ENCODE data around the gene UBL7.

UBL7 gene

DNA sequence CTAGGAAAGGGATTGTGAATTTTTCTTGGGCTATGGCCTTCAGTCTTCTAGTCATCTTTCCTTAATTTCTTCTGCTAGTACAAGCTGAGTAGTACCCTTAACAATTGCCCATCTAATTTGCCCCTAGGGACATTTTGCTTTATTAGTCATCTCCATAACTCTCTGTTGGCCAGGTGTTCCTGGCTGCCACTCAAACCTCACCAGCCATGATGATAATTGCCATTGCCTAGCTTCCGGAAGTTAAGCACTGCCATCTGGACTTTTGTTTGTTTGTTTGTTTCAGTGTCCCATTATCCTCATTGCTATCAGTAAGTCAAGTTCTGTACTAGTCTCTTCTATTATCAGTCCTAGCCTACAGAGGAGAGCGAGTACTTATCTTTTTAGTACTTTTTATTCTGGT, 36.6 kb upstream of the UBL7 start:
- H3K36me3 ChIP-seq (replicated peaks; ENCODE audit: low read depth, low read length) = peaks cover 3% of the 10 kb centered on the region
- peaks cover 7% of the 10 kb centered on the region for H3K4me1 ChIP-seq (ENCODE audit: low read length)
- H3K9ac ChIP-seq (ENCODE audit: low read length) = no peak overlapping the region
- TF ChIP-seq, protein P1, sequence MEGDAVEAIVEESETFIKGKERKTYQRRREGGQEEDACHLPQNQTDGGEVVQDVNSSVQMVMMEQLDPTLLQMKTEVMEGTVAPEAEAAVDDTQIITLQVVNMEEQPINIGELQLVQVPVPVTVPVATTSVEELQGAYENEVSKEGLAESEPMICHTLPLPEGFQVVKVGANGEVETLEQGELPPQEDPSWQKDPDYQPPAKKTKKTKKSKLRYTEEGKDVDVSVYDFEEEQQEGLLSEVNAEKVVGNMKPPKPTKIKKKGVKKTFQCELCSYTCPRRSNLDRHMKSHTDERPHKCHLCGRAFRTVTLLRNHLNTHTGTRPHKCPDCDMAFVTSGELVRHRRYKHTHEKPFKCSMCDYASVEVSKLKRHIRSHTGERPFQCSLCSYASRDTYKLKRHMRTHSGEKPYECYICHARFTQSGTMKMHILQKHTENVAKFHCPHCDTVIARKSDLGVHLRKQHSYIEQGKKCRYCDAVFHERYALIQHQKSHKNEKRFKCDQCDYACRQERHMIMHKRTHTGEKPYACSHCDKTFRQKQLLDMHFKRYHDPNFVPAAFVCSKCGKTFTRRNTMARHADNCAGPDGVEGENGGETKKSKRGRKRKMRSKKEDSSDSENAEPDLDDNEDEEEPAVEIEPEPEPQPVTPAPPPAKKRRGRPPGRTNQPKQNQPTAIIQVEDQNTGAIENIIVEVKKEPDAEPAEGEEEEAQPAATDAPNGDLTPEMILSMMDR (IDR thresholded peaks at IDR 0.05; ENCODE audit: low read depth, low read length) = no peak
- no peak for TF ChIP-seq EZH2phosphoT487 (IDR thresholded peaks at IDR 0.05; ENCODE audit: low read depth)
- H3K9me3 ChIP-seq (ENCODE audit: insufficient read depth, low read length) = no peaks in the 10 kb centered on the region
- H3K79me2 ChIP-seq (ENCODE audit: low read length) = no peaks in the 10 kb centered on the region
- H3K4me3 ChIP-seq (ENCODE audit: low read length) = no peak overlapping the region
- no peak overlapping the region for H2AFZ ChIP-seq (ENCODE audit: low read depth, low read length)
- no peak overlapping the region for H3K4me2 ChIP-seq (ENCODE audit: low read length)
- no peaks in the 10 kb centered on the region for H4K20me1 ChIP-seq (ENCODE audit: insufficient read depth, low read length)
- H3K27ac ChIP-seq (ENCODE audit: low read length) = no peak overlapping the region
- no peaks in the 10 kb centered on the region for H3K27me3 ChIP-seq (ENCODE audit: low read depth, low read length)

DNA sequence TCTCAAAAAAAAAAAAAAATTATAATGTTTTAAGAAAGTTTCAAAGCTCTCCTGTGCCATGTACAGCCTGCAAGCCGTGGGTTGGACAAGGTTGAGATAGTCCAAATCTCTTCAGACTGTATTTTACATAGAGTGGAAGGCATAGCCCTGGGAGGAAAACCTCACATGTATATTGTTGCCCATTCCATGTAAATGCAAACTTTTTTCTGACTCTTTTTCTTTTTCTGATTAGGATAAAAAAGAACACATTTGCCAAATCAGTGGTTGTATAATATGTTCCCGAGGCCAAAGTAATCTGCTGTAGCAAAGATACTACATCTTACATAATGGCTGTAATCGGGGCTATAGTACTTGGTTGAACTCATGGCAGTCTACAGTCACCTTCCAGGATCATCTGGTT, 35.7 kb upstream of the UBL7 start:
- H4K20me1 ChIP-seq (ENCODE audit: insufficient read depth, low read length) = no peaks in the 10 kb centered on the region
- H3K27ac ChIP-seq (ENCODE audit: low read length) = no peak overlapping the region
- no peaks in the 10 kb centered on the region for H3K27me3 ChIP-seq (ENCODE audit: low read depth, low read length)
- H3K36me3 ChIP-seq (replicated peaks; ENCODE audit: low read depth, low read length) = peaks cover 6% of the 10 kb centered on the region
- no peak overlapping the region for H3K9ac ChIP-seq (ENCODE audit: low read length)
- no peak overlapping the region for H3K4me3 ChIP-seq (ENCODE audit: low read length)
- no peaks in the 10 kb centered on the region for H3K4me1 ChIP-seq (ENCODE audit: low read length)
- H3K9me3 ChIP-seq (ENCODE audit: insufficient read depth, low read length) = no peaks in the 10 kb centered on the region
- no peak overlapping the region for H3K4me2 ChIP-seq (ENCODE audit: low read length)
- H3K79me2 ChIP-seq (ENCODE audit: low read length) = no peaks in the 10 kb centered on the region
- TF ChIP-seq, protein P1 (IDR thresholded peaks at IDR 0.05; ENCODE audit: low read depth, low read length) = no peak
- TF ChIP-seq EZH2phosphoT487 (IDR thresholded peaks at IDR 0.05; ENCODE audit: low read depth) = no peak
- H2AFZ ChIP-seq (ENCODE audit: low read depth, low read length) = no peak overlapping the region

DNA sequence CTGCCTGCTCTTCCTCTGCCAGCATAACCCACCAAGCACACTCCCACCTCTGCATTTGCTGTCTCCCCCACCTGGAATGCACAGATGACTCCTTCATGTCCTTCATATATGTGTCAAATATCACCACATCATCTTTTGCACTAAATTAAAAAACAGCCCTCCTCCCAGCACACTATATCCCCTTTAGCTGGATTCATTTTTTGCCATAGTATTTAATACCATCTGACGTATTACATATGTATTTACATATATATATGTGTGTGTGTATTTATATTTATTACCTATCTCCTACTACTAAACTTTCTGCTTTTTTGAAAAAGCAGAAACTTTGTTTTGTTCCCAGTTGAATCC, 29.4 kb upstream of the UBL7 start:
- no peaks in the 10 kb centered on the region for H3K27me3 ChIP-seq (ENCODE audit: low read depth, low read length)
- H3K4me3 ChIP-seq (ENCODE audit: low read length) = peak overlapping the region; percentile 60
- H3K27ac ChIP-seq (ENCODE audit: low read length) = peak overlapping the region; percentile 23; the same call in 1 of the 2 replicates
- H3K9me3 ChIP-seq (ENCODE audit: insufficient read depth, low read length) = no peaks in the 10 kb centered on the region
- H3K4me1 ChIP-seq (ENCODE audit: low read length) = peaks cover 9% of the 10 kb centered on the region
- H3K4me2 ChIP-seq (ENCODE audit: low read length) = peak overlapping the region; percentile 55
- no peaks in the 10 kb centered on the region for H3K79me2 ChIP-seq (ENCODE audit: low read length)
- peak overlapping the region; percentile 20; the same call in 1 of the 2 replicates for H2AFZ ChIP-seq (ENCODE audit: low read depth, low read length)
- H4K20me1 ChIP-seq (ENCODE audit: insufficient read depth, low read length) = no peaks in the 10 kb centered on the region
- no peak for TF ChIP-seq EZH2phosphoT487 (IDR thresholded peaks at IDR 0.05; ENCODE audit: low read depth)
- TF ChIP-seq, protein P1 (IDR thresholded peaks at IDR 0.05; ENCODE audit: low read depth, low read length) = no peak
- peaks cover 10% of the 10 kb centered on the region for H3K36me3 ChIP-seq (replicated peaks; ENCODE audit: low read depth, low read length)
- H3K9ac ChIP-seq (ENCODE audit: low read length) = peak overlapping the region; percentile 36

DNA sequence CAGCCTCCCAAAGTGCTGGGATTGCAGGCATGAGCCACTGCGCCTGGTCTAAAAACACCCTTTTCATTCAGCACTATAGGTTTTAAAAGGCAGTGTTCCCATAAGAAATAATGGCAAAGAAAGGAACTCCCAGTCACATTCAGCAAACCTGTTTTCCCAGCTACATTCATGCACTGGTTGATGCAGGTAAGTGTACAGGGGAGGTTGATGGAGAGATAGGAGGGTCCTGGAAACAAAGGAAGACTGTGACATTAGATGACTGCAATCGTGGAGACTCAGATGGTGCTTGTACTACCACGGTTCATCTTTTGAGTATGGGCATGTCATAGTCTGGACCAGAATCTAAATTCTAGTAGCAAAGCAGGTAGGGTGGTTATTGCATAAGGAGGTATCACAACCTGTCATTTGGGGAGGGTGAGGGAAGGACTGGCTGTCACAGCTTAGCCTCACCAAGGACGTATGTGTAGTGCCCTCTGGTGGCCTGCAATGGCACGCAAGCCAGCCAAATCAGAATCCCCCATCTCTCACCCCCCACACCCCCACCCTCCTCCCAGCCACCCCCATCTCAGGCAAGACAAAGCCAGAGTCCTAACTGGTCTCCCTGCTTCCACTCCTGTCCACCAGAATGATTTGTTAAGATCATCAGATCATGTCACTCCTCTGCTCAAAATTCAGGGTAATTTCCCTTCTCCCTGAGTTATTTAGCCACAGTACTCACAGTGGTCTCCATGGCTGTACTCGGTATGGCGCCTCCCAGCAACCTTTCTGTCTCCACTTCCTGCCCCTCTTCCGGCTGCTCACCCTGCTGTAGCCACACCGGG, 28.8 kb upstream of the UBL7 start:
- H3K9ac ChIP-seq (ENCODE audit: low read length) = peak overlapping the region; percentile 36
- TF ChIP-seq EZH2phosphoT487 (IDR thresholded peaks at IDR 0.05; ENCODE audit: low read depth) = no peak
- TF ChIP-seq, protein P1 (IDR thresholded peaks at IDR 0.05; ENCODE audit: low read depth, low read length) = peak; percentile 78
- H3K4me1 ChIP-seq (ENCODE audit: low read length) = peaks cover 9% of the 10 kb centered on the region
- no peaks in the 10 kb centered on the region for H3K27me3 ChIP-seq (ENCODE audit: low read depth, low read length)
- no peaks in the 10 kb centered on the region for H4K20me1 ChIP-seq (ENCODE audit: insufficient read depth, low read length)
- H3K4me2 ChIP-seq (ENCODE audit: low read length) = peak overlapping the region; percentile 55
- peak overlapping the region; percentile 20; the same call in 1 of the 2 replicates for H2AFZ ChIP-seq (ENCODE audit: low read depth, low read length)
- no peaks in the 10 kb centered on the region for H3K79me2 ChIP-seq (ENCODE audit: low read length)
- H3K4me3 ChIP-seq (ENCODE audit: low read length) = peak overlapping the region; percentile 60
- H3K27ac ChIP-seq (ENCODE audit: low read length) = peak overlapping the region; percentile 23; the same call in 1 of the 2 replicates
- H3K9me3 ChIP-seq (ENCODE audit: insufficient read depth, low read length) = no peaks in the 10 kb centered on the region
- peaks cover 7% of the 10 kb centered on the region for H3K36me3 ChIP-seq (replicated peaks; ENCODE audit: low read depth, low read length)
